GM12878 (cell line): ENCODE results near the gene EMSY. TPM values are rescaled to one million over a fixed set of nuclear protein-coding genes. Genes with fewer than 3 reads are reported as not detected.

Experiments
- ATAC-seq: fragments of 200-7000 bp; cut with Tn5 transposase; 3 replicates; pipeline ENCODE4 v1.9.1; 2020; ENCODE audit warnings: mild to moderate bottlenecking, moderate library complexity
- BruUV-seq: library from RNA; stranded (reverse); fragments of 400-500 nt; replicated peaks from 2 replicates; lab custom pipeline; 2021; lab: Mats Ljungman, UMichigan
- CTCF ChIA-PET: fragments of 300-600 bp; sonication (Branson Sonifier 250); formaldehyde crosslinking; extraction: SDS; loops from one replicate; lab custom pipeline; 2021; ENCODE audit warnings: inconsistent platforms; lab: Yijun Ruan, JAX
- POLR2A ChIA-PET: fragments of 350-600 bp; formaldehyde crosslinking; extraction: SDS; loops from one replicate; lab custom pipeline; 2021; ENCODE audit warnings: inconsistent platforms; lab: Charles Lee
- RAD21 ChIA-PET: fragments of 300-600 bp; sonication (Branson Sonifier 250); formaldehyde crosslinking; loops from one replicate; lab custom pipeline; 2023; ENCODE audit warnings: antibody characterized with exemption; ENCODE audit not compliant: unreplicated experiment; lab: Charles Lee
- SMC1A ChIA-PET: fragments of 300-600 bp; sonication (Branson Sonifier 250); formaldehyde crosslinking; loops from one replicate; lab custom pipeline; 2023; ENCODE audit not compliant: unreplicated experiment, uncharacterized antibody; lab: Charles Lee
- DNase-seq: peaks from one replicate; pipeline ENCODE4 v3.0.0-alpha.2; 2011; ENCODE audit warnings: low read depth, low spot score
- FAIRE-seq: peaks from 3 replicates; lab custom pipeline; 2011; peaks lifted over from hg19 to GRCh38; lab: Jason Lieb, UNC
- H2AFZ ChIP-seq: 2 replicates; pipeline ENCODE4 v1.6.0; 2011; ENCODE audit warnings: low read depth, low read length, control low read depth; ENCODE audit not compliant: control insufficient read depth
- H3K27ac ChIP-seq: 2 replicates; pipeline ENCODE4 v1.5.1; 2011; ENCODE audit warnings: control low read depth; ENCODE audit not compliant: control insufficient read depth, insufficient read depth
- H3K27me3 ChIP-seq, 2 experiments: replicated peaks in 1 of 2; 2 replicates each; pipeline versions ENCODE4 v1.6.0 to v1.6.1; 2011; ENCODE audit warnings: low read length in 1 of 2; ENCODE audit not compliant: control insufficient read depth in 2 of 2, insufficient read depth in 2 of 2
- H3K36me3 ChIP-seq, 2 experiments: 2 replicates each; pipeline ENCODE4 v1.5.1; 2011; ENCODE audit warnings: low read length in 1 of 2; ENCODE audit not compliant: control insufficient read depth in 2 of 2, insufficient read depth in 2 of 2
- H3K4me1 ChIP-seq: 2 replicates; pipeline ENCODE4 v1.6.1; 2011; ENCODE audit warnings: mild to moderate bottlenecking, low read length, moderate library complexity, mixed read lengths; ENCODE audit not compliant: control insufficient read depth, insufficient read depth
- H3K4me2 ChIP-seq: 2 replicates; pipeline ENCODE4 v1.6.0; 2011; ENCODE audit warnings: control low read depth; ENCODE audit not compliant: control insufficient read depth, insufficient read depth
- H3K4me3 ChIP-seq: fragments of 200-600 bp; sonication (generic); 2 replicates; pipeline ENCODE4 v1.5.1; 2016
- H3K79me2 ChIP-seq: 2 replicates; pipeline ENCODE4 v1.6.0; 2011; ENCODE audit warnings: low read length; ENCODE audit not compliant: control insufficient read depth, insufficient read depth
- H3K9ac ChIP-seq: 2 replicates; pipeline ENCODE4 v1.8.0; 2011; ENCODE audit warnings: low read length, control low read depth, mixed read lengths; ENCODE audit not compliant: control insufficient read depth, insufficient read depth
- H3K9me3 ChIP-seq: replicated peaks from 3 replicates; pipeline ENCODE4 v1.5.1; 2011; ENCODE audit warnings: mild to moderate bottlenecking, low read length; ENCODE audit not compliant: control insufficient read depth, insufficient read depth
- H4K20me1 ChIP-seq: 2 replicates; pipeline ENCODE4 v1.6.0; 2011; ENCODE audit not compliant: control insufficient read depth, insufficient read depth
- CEBPB ChIP-seq, 2 experiments: fragments of 150-350 bp in 1 of 2; IDR thresholded peaks; 2 replicates each; pipeline ENCODE4 v1.6.1; 2012 to 2014; ENCODE audit warnings: low read depth in 2 of 2, low read length in 2 of 2, borderline replicate concordance in 1 of 2, inconsistent platforms in 1 of 2
- CHD1 ChIP-seq: IDR thresholded peaks from 2 replicates; pipeline ENCODE4 v1.6.1; 2012; ENCODE audit warnings: low read depth, low read length, improper control_type of control experiment
- FOS ChIP-seq: IDR thresholded peaks from 3 replicates; pipeline ENCODE4 v1.6.1; 2011; ENCODE audit warnings: borderline replicate concordance; ENCODE audit not compliant: insufficient read length; ENCODE audit errors: extremely low read depth
- MLLT1 ChIP-seq: fragments of 450-650 bp; IDR thresholded peaks from 2 replicates; pipeline ENCODE4 v1.6.1; 2016; ENCODE audit warnings: mild to moderate bottlenecking
- MXI1 ChIP-seq: fragments of 150-350 bp; IDR thresholded peaks from 2 replicates; pipeline ENCODE4 v1.6.1; 2011; ENCODE audit warnings: low read depth, mild to moderate bottlenecking, inconsistent platforms, low read length, improper control_type of control experiment
- NBN ChIP-seq: fragments of 450-650 bp; IDR thresholded peaks from 2 replicates; pipeline ENCODE4 v1.6.1; 2016
- NR2C2 ChIP-seq: IDR thresholded peaks from 2 replicates; pipeline ENCODE4 v1.6.1; 2011; ENCODE audit warnings: borderline replicate concordance, low read depth; ENCODE audit not compliant: control insufficient read depth, insufficient read length
- TCF3 ChIP-seq: IDR thresholded peaks from 2 replicates; pipeline ENCODE4 v1.6.1; 2012; ENCODE audit warnings: low read depth, mild to moderate bottlenecking, low read length, borderline replicate concordance; ENCODE audit not compliant: insufficient read depth
- USF1 ChIP-seq: IDR thresholded peaks from 2 replicates; pipeline ENCODE4 v1.6.1; 2011; ENCODE audit warnings: borderline replicate concordance, low read depth, mild to moderate bottlenecking, moderate library complexity, mixed read lengths, low read length; ENCODE audit not compliant: insufficient read depth; ENCODE audit errors: extremely low read length
- ZNF274 ChIP-seq: IDR thresholded peaks from one replicate; pipeline ENCODE4 v1.8.0; 2011; ENCODE audit not compliant: insufficient read length, insufficient read depth
- WGBS: methylation state at CpG from one replicate; pipeline ENCODE4 v1.1.6; 2016; ENCODE audit warnings: low lambda C conversion rate; ENCODE audit not compliant: insufficient replicate concordance, insufficient coverage; ENCODE audit errors: missing lambda C conversion rate; 5-methylcytosine and 5-hydroxymethylcytosine counted together
- in situ Hi-C: fragments of 300-500 bp; cut with MboI; formaldehyde crosslinking; loops from 9 replicates; pipeline ENCODE4 v1.14.3; 2018; ENCODE audit warnings: mixed read lengths
- intact Hi-C: fragments of 100-400 bp; cut with micrococcal nuclease; formaldehyde crosslinking; loops from one replicate; pipeline ENCODE4 v1.14.2; 2022; ENCODE audit not compliant: unreplicated experiment
- polyA plus RNA-seq, 11 experiments: library from polyadenylated mRNA; depleted of rRNA in 4 of 11; unstranded in 6 of 11; stranded (reverse) in 5 of 11; fragments of >200 nt; fragmentation: Nextera tagmentation in 4 of 11; fragmentation: Illumina TruSeq in 1 of 11; extraction: Ambion mirVana in 4 of 11; extraction: Trizol in 1 of 11; gene quantifications; 1 replicate in 1 of 11; 2 replicates in 10 of 11; pipeline versions ENCODE4 v1.2.1 to v1.2.3, GENCODE V29; 2011 to 2016; ENCODE audit warnings: inconsistent platforms in 2 of 11, missing spikeins in 2 of 11, low read depth in 1 of 11
- total RNA-seq, 4 experiments: library from RNA; depleted of rRNA in 3 of 4; stranded (reverse); fragments of >200 nt in 3 of 4; fragmentation: Illumina TruSeq in 1 of 4; extraction: Trizol in 1 of 4; gene quantifications; 2 replicates each; pipeline versions ENCODE4 v1.2.1 to v1.2.3, GENCODE V29; 2013 to 2021

The EMSY gene
- total and polyA plus RNA-seq, 10 of the 15 experiments (the other 5 are each of a cell fraction or from before 2014, with no cell fraction given), result 9.3 to 26.9 (median 13.0) TPM

- H3K27me3 ChIP-seq, result no peaks in the 10 kb centered on the region
- no peak overlapping the region for H3K27ac ChIP-seq
- H3K4me3 ChIP-seq, result no peak overlapping the region
- no peak overlapping the region for H3K9ac ChIP-seq
- SMC1A ChIA-PET, result no interaction called here
- CTCF ChIA-PET, result interaction anchor here (0.8 to 1.3 kb wide), 2 partner anchors 14 kb away, joined by 3 read pairs; no protein-coding TSS in a partner anchor
- TF ChIP-seq TCF3, result no peak
- no peak overlapping the region for H3K4me2 ChIP-seq
- FAIRE-seq (no peak), DNase-seq (no peak), ATAC-seq (no peak)
- no peaks in the 10 kb centered on the region for H3K4me1 ChIP-seq
- H4K20me1 ChIP-seq, result no peaks in the 10 kb centered on the region
- intact Hi-C loops (no loop called here), in situ Hi-C loops (no loop called here)
- RAD21 ChIA-PET, result interaction anchor here (0.6 kb wide), 1 partner anchor 293 kb away, joined by 4 read pairs; no protein-coding TSS in a partner anchor
- no peak overlapping the region for H2AFZ ChIP-seq
- BruUV-seq, result no TSS peak
- 100% methylated on average over 2 of the region's 2 CpGs for WGBS
- peaks cover 0 to 11% of the 10 kb centered on the region in 2 experiments; a peak in 2 of 4 replicates for H3K36me3 ChIP-seq
- H3K9me3 ChIP-seq, result no peaks in the 10 kb centered on the region
- no peaks in the 10 kb centered on the region for H3K79me2 ChIP-seq
- POLR2A ChIA-PET, result no interaction called here
These were observed 82.1 kb downstream of the EMSY start for GRCh38 chr11:76526878-76527277.

GRCh38 chr11:76542436-76542835 lies 97.6 kb downstream of the EMSY start:
- in situ Hi-C loops (no loop called here), intact Hi-C loops (no loop called here)
- RAD21 ChIA-PET, result no interaction called here
- no peak overlapping the region for H3K4me2 ChIP-seq
- DNase-seq (no peak), ATAC-seq (no peak), FAIRE-seq (peak; percentile 44)
- no TSS peak for BruUV-seq
- no peak overlapping the region for H3K9ac ChIP-seq
- POLR2A ChIA-PET, result no interaction called here
- no peaks in the 10 kb centered on the region for H3K9me3 ChIP-seq
- H3K4me3 ChIP-seq, result no peak overlapping the region
- no peak overlapping the region for H2AFZ ChIP-seq
- peaks cover 8 to 20% of the 10 kb centered on the region in 2 experiments for H3K36me3 ChIP-seq
- H3K27me3 ChIP-seq, result no peaks in the 10 kb centered on the region
- SMC1A ChIA-PET, result interaction anchor here (0.6 kb wide), 1 partner anchor 374 kb away, joined by 4 read pairs; no protein-coding TSS in a partner anchor
- CTCF ChIA-PET, result interaction anchor here (0.6 kb wide), 1 partner anchor 14 kb away, joined by 4 read pairs; no protein-coding TSS in a partner anchor
- TF ChIP-seq FOS (no peak), CEBPB (IDR thresholded peaks at IDR 0.05; ENCODE audit: borderline replicate concordance in 1 of 2, low read depth in 2 of 2, low read length in 2 of 2) (no peak), NR2C2 (no peak), USF1 (no peak), NBN (no peak), CHD1 (no peak), MLLT1 (no peak), ZNF274 (no peak), MXI1 (no peak)
- WGBS, result 95% methylated on average over 2 of the region's 2 CpGs
- no peaks in the 10 kb centered on the region for H3K4me1 ChIP-seq
- no peaks in the 10 kb centered on the region for H3K79me2 ChIP-seq
- no peak overlapping the region for H3K27ac ChIP-seq
- no peaks in the 10 kb centered on the region for H4K20me1 ChIP-seq
